HG02623 (cell line): ENCODE data around the gene PHACTR1.

Experiments used
- ATAC-seq: cut with Tn5 transposase; IDR thresholded peaks from one replicate; pipeline ENCODE4 v1.9.1; 2021; ENCODE audit warnings: moderate library complexity; ENCODE audit not compliant: unreplicated experiment

Gene PHACTR1

GRCh38 chr6:13247627-13248026 is 531.1 kb downstream of the PHACTR1 start:
- no peak for ATAC-seq

GRCh38 chr6:13248053-13248452 is 531.5 kb downstream of the PHACTR1 start:
- no peak for ATAC-seq

GRCh38 chr6:13248584-13248985 is 532.0 kb downstream of the PHACTR1 start:
- no peak for ATAC-seq

DNA sequence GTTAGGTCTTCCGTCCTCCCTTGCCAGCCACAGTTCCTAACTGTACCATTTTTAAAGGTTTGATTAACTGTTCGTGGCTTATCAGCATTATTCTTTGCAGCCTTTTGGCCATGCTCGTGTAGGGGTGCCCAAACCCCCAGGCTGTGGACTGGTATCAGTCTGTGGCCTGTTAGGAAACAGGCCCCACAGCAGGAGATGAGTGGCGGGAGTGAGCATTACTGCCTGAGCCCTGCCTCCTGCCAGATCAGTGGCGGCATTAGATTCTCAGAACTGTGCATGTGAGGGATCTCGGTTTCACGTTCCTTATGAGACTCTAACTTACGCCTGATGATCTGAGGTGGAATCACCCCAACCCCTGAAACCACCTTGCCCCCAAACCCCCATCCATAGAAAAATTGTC is 532.4 kb downstream of the PHACTR1 start:
- no peak for ATAC-seq

DNA sequence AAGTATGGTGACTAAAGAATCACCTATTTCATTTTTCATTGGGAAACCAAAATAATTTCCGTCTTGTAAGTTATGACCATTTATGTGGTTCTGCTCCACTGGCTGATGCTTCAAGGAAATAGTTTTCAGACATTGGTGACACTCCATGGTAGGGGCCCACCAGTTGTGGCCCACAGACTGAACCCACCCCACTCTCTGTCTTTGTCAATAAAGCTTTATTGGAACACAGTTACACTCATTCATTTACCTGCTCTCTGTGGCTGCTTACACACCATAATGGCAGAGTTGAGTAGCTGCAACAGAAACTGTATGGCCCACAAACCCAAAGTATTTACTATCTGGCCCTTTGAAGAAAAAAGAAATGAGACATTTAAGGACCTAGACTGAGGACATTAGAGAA is 533.2 kb downstream of the PHACTR1 start:
- ATAC-seq, result no peak

- no peak for ATAC-seq
Observed at GRCh38 chr6:13250703-13251102, 534.1 kb downstream of the PHACTR1 start.

- no peak for ATAC-seq
Observed at GRCh38 chr6:13251242-13251641, 534.7 kb downstream of the PHACTR1 start.

- ATAC-seq, result no peak
Observed at GRCh38 chr6:13252790-13253189, 536.2 kb downstream of the PHACTR1 start.

- ATAC-seq, result no peak
Observed at GRCh38 chr6:13253272-13253671, 536.7 kb downstream of the PHACTR1 start.

- ATAC-seq, result no peak
Observed at GRCh38 chr6:13256266-13257001, 539.9 kb downstream of the PHACTR1 start.

DNA sequence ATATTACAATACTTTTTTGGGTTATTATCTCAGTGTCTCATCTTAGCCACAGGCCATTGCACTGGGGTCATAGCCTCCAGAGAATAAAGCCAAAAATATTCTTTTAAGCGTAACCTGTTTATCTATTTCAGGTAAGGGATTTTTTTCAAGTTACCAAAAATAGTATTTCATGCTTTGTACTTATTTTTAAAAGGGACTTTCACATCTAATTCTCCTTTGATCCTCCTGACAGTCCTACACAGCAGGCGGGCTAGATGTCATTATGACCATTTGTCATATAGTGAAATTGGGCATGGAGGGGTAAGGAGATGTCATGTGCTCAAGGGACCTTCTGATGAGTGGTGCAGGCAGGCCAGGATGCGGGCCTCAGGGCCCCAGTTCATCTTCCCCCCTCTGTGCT is 542.8 kb downstream of the PHACTR1 start:
- ATAC-seq, result no peak

GRCh38 chr6:13260101-13260598 is 543.6 kb downstream of the PHACTR1 start:
- no peak for ATAC-seq

DNA sequence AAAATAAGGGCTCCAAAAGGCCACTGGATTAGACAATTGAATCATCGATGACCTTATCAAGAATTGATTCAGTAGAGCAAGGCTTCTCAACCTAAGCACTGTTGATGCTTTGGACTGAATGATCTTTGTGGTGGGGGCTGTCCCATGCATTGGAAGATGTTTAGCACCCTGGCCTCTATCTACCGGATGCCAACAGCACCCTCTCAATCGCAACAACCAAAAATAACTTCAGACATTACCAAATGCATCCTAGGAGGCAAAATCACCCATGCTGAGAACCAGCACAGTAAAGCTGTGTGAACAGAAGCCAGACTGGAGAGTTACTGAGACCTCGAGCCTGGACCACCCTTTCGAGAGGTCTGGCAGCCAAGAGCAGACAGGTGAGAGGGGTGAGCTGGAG is 544.3 kb downstream of the PHACTR1 start:
- ATAC-seq, result no peak

GRCh38 chr6:13261464-13261994 is 545.0 kb downstream of the PHACTR1 start:
- ATAC-seq, result peak; percentile 51

- no peak for ATAC-seq
Observed at GRCh38 chr6:13262302-13263230, 546.0 kb downstream of the PHACTR1 start.

DNA sequence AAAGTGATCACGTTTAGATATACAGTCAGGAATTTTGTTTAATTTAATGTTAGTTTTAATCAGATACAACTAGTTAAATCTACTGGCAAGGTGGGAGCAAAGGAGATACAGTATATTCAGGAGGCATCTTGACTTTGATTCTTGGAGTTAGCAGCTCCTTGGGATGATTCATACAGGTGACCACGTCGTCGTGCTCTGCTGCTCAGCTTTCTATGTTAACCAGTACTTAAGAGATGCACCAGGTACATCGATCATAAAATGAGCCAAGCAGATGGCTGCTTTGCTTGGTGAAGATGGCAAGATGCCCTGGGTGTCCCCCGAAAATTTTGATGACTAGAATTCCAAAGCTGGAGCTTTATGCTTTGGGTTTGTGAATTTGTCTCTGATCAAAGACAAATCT is 547.1 kb downstream of the PHACTR1 start:
- no peak for ATAC-seq

- no peak for ATAC-seq
Observed at GRCh38 chr6:13267142-13267651, 550.6 kb downstream of the PHACTR1 start.

DNA sequence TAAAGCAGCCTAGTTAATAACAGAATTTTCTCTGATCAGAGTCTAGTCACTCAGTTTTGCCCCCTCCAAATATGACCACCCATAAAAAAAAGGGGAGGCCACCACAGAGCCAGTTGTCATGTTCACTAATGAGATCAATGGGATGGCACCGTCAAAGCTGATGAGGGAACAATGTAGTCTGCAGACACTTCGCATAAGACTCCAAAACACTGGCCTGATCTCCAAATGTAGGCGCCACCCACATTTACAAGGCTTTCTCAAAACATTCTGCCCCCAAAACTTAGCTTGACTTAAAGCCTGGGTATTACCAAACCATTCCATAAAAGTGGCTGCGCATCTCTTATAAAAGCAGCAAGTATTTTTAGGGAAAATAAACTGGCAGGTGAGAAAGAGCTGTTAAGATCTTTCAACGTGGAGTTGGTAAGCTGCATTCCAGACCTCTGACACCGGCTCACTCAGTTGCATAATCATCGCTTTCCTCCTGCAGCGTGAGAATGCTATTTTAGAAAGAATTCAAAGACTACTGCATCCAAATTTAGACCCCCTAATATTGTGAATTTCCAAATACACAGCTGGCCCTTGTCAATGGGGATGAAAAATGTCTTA is 552.4 kb downstream of the PHACTR1 start:
- ATAC-seq, result no peak

- no peak for ATAC-seq
Observed at GRCh38 chr6:13272131-13273046, 555.8 kb downstream of the PHACTR1 start.
